ENCODE data around the gene GRM5. TPM values are rescaled to one million over a fixed set of nuclear protein-coding genes. Genes with fewer than 3 reads are reported as not detected.

GRM5 gene
- total RNA-seq, 1 experiment from 2014 or later = not detected

DNA sequence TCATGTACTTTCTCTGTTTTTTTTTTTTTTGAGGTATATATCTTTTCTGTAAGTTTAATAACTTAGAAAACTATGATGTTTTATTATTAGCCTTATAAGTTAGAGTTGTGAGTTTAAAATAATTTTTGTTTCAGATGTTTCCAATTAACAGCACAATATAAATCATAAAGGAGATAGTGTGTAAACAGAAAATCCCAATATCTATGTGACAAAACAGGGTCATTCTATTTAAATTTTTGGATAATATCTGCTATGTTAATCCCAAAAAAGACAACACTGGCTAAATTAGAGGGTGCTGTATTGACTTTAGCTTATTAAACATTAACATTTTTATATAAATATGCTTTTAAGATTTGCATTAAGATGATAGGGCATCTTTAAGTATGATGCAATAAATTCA lies 410.1 kb downstream of the GRM5 start:
- no peaks in the 10 kb centered on the region for H3K36me3 ChIP-seq (ENCODE audit: low read depth, low read length)
- H2AFZ ChIP-seq (ENCODE audit: low read length) = no peak overlapping the region
- no TSS peak for BruUV-seq (replicated peaks)
- intact Hi-C loops (cut with micrococcal nuclease) = no loop called here
- ChIA-PET CTCF (no interaction called here), POLR2A (ENCODE audit: unreplicated experiment) (no interaction called here)
- TF ChIP-seq, protein P1, sequence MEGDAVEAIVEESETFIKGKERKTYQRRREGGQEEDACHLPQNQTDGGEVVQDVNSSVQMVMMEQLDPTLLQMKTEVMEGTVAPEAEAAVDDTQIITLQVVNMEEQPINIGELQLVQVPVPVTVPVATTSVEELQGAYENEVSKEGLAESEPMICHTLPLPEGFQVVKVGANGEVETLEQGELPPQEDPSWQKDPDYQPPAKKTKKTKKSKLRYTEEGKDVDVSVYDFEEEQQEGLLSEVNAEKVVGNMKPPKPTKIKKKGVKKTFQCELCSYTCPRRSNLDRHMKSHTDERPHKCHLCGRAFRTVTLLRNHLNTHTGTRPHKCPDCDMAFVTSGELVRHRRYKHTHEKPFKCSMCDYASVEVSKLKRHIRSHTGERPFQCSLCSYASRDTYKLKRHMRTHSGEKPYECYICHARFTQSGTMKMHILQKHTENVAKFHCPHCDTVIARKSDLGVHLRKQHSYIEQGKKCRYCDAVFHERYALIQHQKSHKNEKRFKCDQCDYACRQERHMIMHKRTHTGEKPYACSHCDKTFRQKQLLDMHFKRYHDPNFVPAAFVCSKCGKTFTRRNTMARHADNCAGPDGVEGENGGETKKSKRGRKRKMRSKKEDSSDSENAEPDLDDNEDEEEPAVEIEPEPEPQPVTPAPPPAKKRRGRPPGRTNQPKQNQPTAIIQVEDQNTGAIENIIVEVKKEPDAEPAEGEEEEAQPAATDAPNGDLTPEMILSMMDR (conservative IDR thresholded peaks at IDR 0.05; ENCODE audit: low read depth, low read length) = no peak
- no peak for TF ChIP-seq EZH2phosphoT487 (IDR thresholded peaks at IDR 0.05; ENCODE audit: borderline replicate concordance, low read length)
- TF ChIP-seq EZH2 (IDR thresholded peaks at IDR 0.05; ENCODE audit: low read length, unreplicated experiment) = no peak
- H3K27me3 ChIP-seq (ENCODE audit: low read length) = no peaks in the 10 kb centered on the region
- no peak overlapping the region for H3K27ac ChIP-seq (ENCODE audit: low read length)
- H3K9ac ChIP-seq (ENCODE audit: low read length) = no peak overlapping the region
- H3F3A ChIP-seq (ENCODE audit: low read length, unreplicated experiment) = no peaks in the 10 kb centered on the region
- H3K4me2 ChIP-seq (ENCODE audit: low read length) = no peak overlapping the region
- ATAC-seq (no peak), DNase-seq (no peak)
- H3K9me2 ChIP-seq (replicated peaks; ENCODE audit: low read length) = no peaks in the 10 kb centered on the region
- H3K4me1 ChIP-seq (ENCODE audit: insufficient read depth, low read length) = 0 out of 2 replicates have a peak, but pooled peaks cover 5% of the 10 kb centered on the region
- no peaks in the 10 kb centered on the region for H4K20me1 ChIP-seq (ENCODE audit: low read length)
- no peaks in the 10 kb centered on the region for H3K9me3 ChIP-seq (ENCODE audit: low read length)
- H3K79me2 ChIP-seq (ENCODE audit: low read length) = no peaks in the 10 kb centered on the region
- no peak overlapping the region for H3K4me3 ChIP-seq (ENCODE audit: low read length)

- H3F3A ChIP-seq (ENCODE audit: low read length, unreplicated experiment) = no peaks in the 10 kb centered on the region
- ATAC-seq (no peak), DNase-seq (no peak)
- CTCF ChIA-PET = no interaction called here
- H3K9me2 ChIP-seq (replicated peaks; ENCODE audit: low read length) = no peaks in the 10 kb centered on the region
- H2AFZ ChIP-seq (ENCODE audit: low read length) = no peak overlapping the region
- H3K9me3 ChIP-seq (ENCODE audit: low read length) = no peaks in the 10 kb centered on the region
- no peaks in the 10 kb centered on the region for H3K79me2 ChIP-seq (ENCODE audit: low read length)
- H3K9ac ChIP-seq (ENCODE audit: low read length) = no peak overlapping the region
- intact Hi-C loops (cut with micrococcal nuclease) = no loop called here
- no peaks in the 10 kb centered on the region for H3K36me3 ChIP-seq (ENCODE audit: low read depth, low read length)
- no peak overlapping the region for H3K4me3 ChIP-seq (ENCODE audit: low read length)
- TF ChIP-seq EZH2phosphoT487 (IDR thresholded peaks at IDR 0.05; ENCODE audit: borderline replicate concordance, low read length) = no peak
- TF ChIP-seq EZH2 (IDR thresholded peaks at IDR 0.05; ENCODE audit: low read length, unreplicated experiment) = no peak
- TF ChIP-seq, protein P1 (conservative IDR thresholded peaks at IDR 0.05; ENCODE audit: low read depth, low read length) = no peak
- no peak overlapping the region for H3K4me2 ChIP-seq (ENCODE audit: low read length)
- POLR2A ChIA-PET (ENCODE audit: unreplicated experiment) = no interaction called here
- H3K27ac ChIP-seq (ENCODE audit: low read length) = no peak overlapping the region
- H3K27me3 ChIP-seq (ENCODE audit: low read length) = no peaks in the 10 kb centered on the region
- 0 out of 2 replicates have a peak, but pooled peaks cover 5% of the 10 kb centered on the region for H3K4me1 ChIP-seq (ENCODE audit: insufficient read depth, low read length)
- no peaks in the 10 kb centered on the region for H4K20me1 ChIP-seq (ENCODE audit: low read length)
- BruUV-seq (replicated peaks) = no TSS peak
These were observed 410.6 kb downstream of the GRM5 start for GRCh38 chr11:88655196-88655595.

DNA sequence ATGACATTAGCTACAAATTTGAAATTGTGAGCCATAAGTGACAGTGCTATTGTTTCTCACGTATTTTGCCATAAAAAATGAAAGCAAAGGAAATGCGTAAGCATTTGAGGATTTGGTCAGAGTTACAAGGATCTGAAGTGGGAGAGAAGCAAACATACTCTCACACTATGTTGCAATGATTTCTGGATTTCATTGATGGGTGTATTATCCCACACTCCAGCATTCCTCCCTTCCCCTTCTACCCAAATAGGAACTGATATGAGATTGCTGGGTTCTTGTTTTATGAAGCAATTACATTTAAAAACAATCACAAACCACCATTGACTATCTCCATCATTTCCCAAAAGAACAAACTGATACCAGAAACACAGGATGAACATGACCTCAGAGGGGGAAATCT lies 414.2 kb downstream of the GRM5 start:
- no peak for DNase-seq
- Histone ChIP-seq H3K4me3 (ENCODE audit: low read length) (no peak overlapping the region), H3K9ac (ENCODE audit: low read length) (no peak overlapping the region), H3K27ac (ENCODE audit: low read length) (no peak overlapping the region), H2AFZ (ENCODE audit: low read length) (no peak overlapping the region), H3K4me1 (ENCODE audit: insufficient read depth, low read length) (no peaks in the 10 kb centered on the region), H3K79me2 (ENCODE audit: low read length) (no peaks in the 10 kb centered on the region), H3K36me3 (ENCODE audit: low read depth, low read length) (no peaks in the 10 kb centered on the region), H3K4me2 (ENCODE audit: low read length) (no peak overlapping the region), H4K20me1 (ENCODE audit: low read length) (no peaks in the 10 kb centered on the region), H3K27me3 (ENCODE audit: low read length) (no peaks in the 10 kb centered on the region), H3K9me2 (replicated peaks; ENCODE audit: low read length) (no peaks in the 10 kb centered on the region), H3K9me3 (ENCODE audit: low read length) (no peaks in the 10 kb centered on the region), H3F3A (ENCODE audit: low read length, unreplicated experiment) (no peaks in the 10 kb centered on the region)
- CTCF ChIA-PET = no interaction called here
- intact Hi-C loops (cut with micrococcal nuclease) = no loop called here
- no TSS peak for BruUV-seq (replicated peaks)
- POLR2A ChIA-PET (ENCODE audit: unreplicated experiment) = no interaction called here
- ATAC-seq = no peak
- TF ChIP-seq, protein P1 (conservative IDR thresholded peaks at IDR 0.05; ENCODE audit: low read depth, low read length) = no peak
- TF ChIP-seq EZH2 (IDR thresholded peaks at IDR 0.05; ENCODE audit: low read length, unreplicated experiment) (no peak), EZH2phosphoT487 (IDR thresholded peaks at IDR 0.05; ENCODE audit: borderline replicate concordance, low read length) (no peak)

Measured in PC-3 (cell line).